ENCODE data around the gene ZNF324B. TPM values are rescaled to one million over a fixed set of nuclear protein-coding genes. Genes with fewer than 3 reads are reported as not detected.

ZNF324B gene
- total RNA-seq, 2 experiments from 2014 or later: 6.2 to 6.5 TPM

Other genes starting within 250 kb of the ZNF324B start
- gene ZNF544, start 222.7 kb upstream of the ZNF324B start, total RNA-seq: 10 to 100 TPM in 1 of 2 experiments, 1 to 10 TPM in 1; 9.5 to 12.5 TPM
- 1 to 10 TPM; 9.2 to 9.5 TPM for gene ZNF8, start 172.7 kb upstream of the ZNF324B start, total RNA-seq
- gene ERVK3-1, start 146.2 kb upstream of the ZNF324B start, total RNA-seq: 100 to 1,000 TPM; 174 to 182 TPM
- gene ZSCAN22, start 124.6 kb upstream of the ZNF324B start, total RNA-seq: 1 to 10 TPM; 1.7 to 2.2 TPM
- 10 to 100 TPM; 29.3 to 29.9 TPM for gene A1BG, start 98.1 kb upstream of the ZNF324B start, total RNA-seq
- gene ZNF497, start 88.9 kb upstream of the ZNF324B start, total RNA-seq: 1 to 10 TPM in 1 of 2 experiments, under 1 TPM in 1; 0.79 to 1.2 TPM
- 1 to 10 TPM; 1.2 to 1.3 TPM for gene ZNF837, start 70.6 kb upstream of the ZNF324B start, total RNA-seq
- 1,000 to 10,000 TPM; 1,884 to 1,887 TPM for gene RPS5, start 64.4 kb upstream of the ZNF324B start, total RNA-seq
- under 1 TPM in 1 of 2 experiments, not detected in 1; 0.76 TPM for gene RNF225, start 56.0 kb upstream of the ZNF324B start, total RNA-seq
- 1 to 10 TPM; 1.2 to 1.7 TPM for gene ZNF584, start 43.0 kb upstream of the ZNF324B start, total RNA-seq
- 1 to 10 TPM in 1 of 2 experiments, under 1 TPM in 1; 0.75 to 1.3 TPM for gene ZNF132, start 11.5 kb upstream of the ZNF324B start, total RNA-seq
- 10 to 100 TPM; 26.9 to 30.5 TPM for gene ZNF324, start 15.5 kb downstream of the ZNF324B start, total RNA-seq
- 10 to 100 TPM; 14.6 to 16.5 TPM for gene ZNF446, start 24.7 kb downstream of the ZNF324B start, total RNA-seq
- 1 to 10 TPM; 5.5 to 7.9 TPM for gene SLC27A5, start 60.4 kb downstream of the ZNF324B start, total RNA-seq
- 1 to 10 TPM; 4.8 to 5.6 TPM for gene ZBTB45, start 68.2 kb downstream of the ZNF324B start, total RNA-seq
- gene TRIM28, start 92.4 kb downstream of the ZNF324B start, total RNA-seq: 100 to 1,000 TPM; 525 to 549 TPM
- 10 to 100 TPM; 41.5 to 51.7 TPM for gene CHMP2A, start 103.5 kb downstream of the ZNF324B start, total RNA-seq
- 10 to 100 TPM; 26.9 to 29.5 TPM for gene UBE2M, start 107.0 kb downstream of the ZNF324B start, total RNA-seq
- 10 to 100 TPM; 14.1 to 15.0 TPM for gene MZF1, start 121.7 kb downstream of the ZNF324B start, total RNA-seq

Measured in CD8-positive, alpha-beta T cell (primary cell).